GM12878 (cell line): ENCODE results near the gene TNFRSF8. TPM values are rescaled to one million over a fixed set of nuclear protein-coding genes. Genes with fewer than 3 reads are reported as not detected.

Experiments
- ATF2 ChIP-seq: IDR thresholded peaks from 2 replicates; pipeline ENCODE4 v1.6.1; 2012; ENCODE audit warnings: low read length, inconsistent platforms
- CHD1 ChIP-seq: IDR thresholded peaks from 2 replicates; pipeline ENCODE4 v1.6.1; 2012; ENCODE audit warnings: low read depth, low read length, improper control_type of control experiment
- CHD4 ChIP-seq: fragments of 200-600 bp; sonication (generic); IDR thresholded peaks from 2 replicates; pipeline ENCODE4 v1.6.1; 2016; ENCODE audit warnings: mild to moderate bottlenecking
- E4F1 ChIP-seq: fragments of 450-650 bp; IDR thresholded peaks from 2 replicates; pipeline ENCODE4 v1.6.1; 2018; ENCODE audit warnings: borderline replicate concordance, mild to moderate bottlenecking; ENCODE audit not compliant: partially characterized antibody
- EED ChIP-seq: sonication (generic); IDR thresholded peaks from 2 replicates; pipeline ENCODE4 v1.6.1; 2016; ENCODE audit warnings: antibody characterized with exemption, low read depth
- POLR2A ChIP-seq: IDR thresholded peaks from 2 replicates; pipeline ENCODE4 v1.6.1; 2011; ENCODE audit warnings: low read depth, mild to moderate bottlenecking, low read length
- SMARCA5 ChIP-seq: fragments of 450-650 bp; IDR thresholded peaks from 2 replicates; pipeline ENCODE4 v1.6.1; 2017; ENCODE audit warnings: mild to moderate bottlenecking
- TAF1 ChIP-seq: IDR thresholded peaks from 2 replicates; pipeline ENCODE4 v1.6.1; 2011; ENCODE audit warnings: mild to moderate bottlenecking, low read depth, low read length, borderline replicate concordance
- ZBED1 ChIP-seq: IDR thresholded peaks from 2 replicates; pipeline ENCODE4 v1.6.1; 2016; ENCODE audit warnings: borderline replicate concordance
- ZBTB4 ChIP-seq: fragments of 450-650 bp; formaldehyde crosslinking; IDR thresholded peaks from 2 replicates; pipeline ENCODE4 v1.4.0; 2022; ENCODE audit warnings: mild to moderate bottlenecking, moderate library complexity
- ZNF24 ChIP-seq: fragments of 450-650 bp; IDR thresholded peaks from 2 replicates; pipeline ENCODE4 v1.6.1; 2017; ENCODE audit warnings: antibody characterized with exemption, mild to moderate bottlenecking
- ZNF384 ChIP-seq: IDR thresholded peaks from 2 replicates; pipeline ENCODE4 v1.6.1; 2012; ENCODE audit warnings: low read depth, mild to moderate bottlenecking, low read length, improper control_type of control experiment, borderline replicate concordance
- polyA plus RNA-seq, 11 experiments: library from polyadenylated mRNA; depleted of rRNA in 4 of 11; unstranded in 6 of 11; stranded (reverse) in 5 of 11; fragments of >200 nt; fragmentation: Nextera tagmentation in 4 of 11; fragmentation: Illumina TruSeq in 1 of 11; extraction: Ambion mirVana in 4 of 11; extraction: Trizol in 1 of 11; gene quantifications; 1 replicate in 1 of 11; 2 replicates in 10 of 11; pipeline versions ENCODE4 v1.2.1 to v1.2.3, GENCODE V29; 2011 to 2016; ENCODE audit warnings: inconsistent platforms in 2 of 11, missing spikeins in 2 of 11, low read depth in 1 of 11
- total RNA-seq, 4 experiments: library from RNA; depleted of rRNA in 3 of 4; stranded (reverse); fragments of >200 nt in 3 of 4; fragmentation: Illumina TruSeq in 1 of 4; extraction: Trizol in 1 of 4; gene quantifications; 2 replicates each; pipeline versions ENCODE4 v1.2.1 to v1.2.3, GENCODE V29; 2013 to 2021
- TF ChIP-seq, protein P1 (sequence below): fragments of 450-650 bp; IDR thresholded peaks from 2 replicates; pipeline ENCODE4 v1.6.1; 2017; ENCODE audit warnings: low read depth, mild to moderate bottlenecking, moderate library complexity
- TF ChIP-seq, protein P2 (sequence below): fragments of 450-650 bp; IDR thresholded peaks from 2 replicates; pipeline ENCODE4 v1.6.1; 2017; ENCODE audit warnings: mild to moderate bottlenecking

TNFRSF8 gene
- total and polyA plus RNA-seq, 10 of the 15 experiments (the other 5 are each of a cell fraction or from before 2014, with no cell fraction given), result 9.8 to 114 (median 58.8) TPM

- TF ChIP-seq SMARCA5 (no peak), EED (0 out of 2 replicates have a peak, but pooled peaks have one; percentile 45), POLR2A (peak; percentile 32; the same call in 1 of the 2 replicates), CHD4 (no peak), ZNF384 (no peak), CHD1 (no peak), ZBTB4 (CRISPR knock-in tag) (no peak), ZNF24 (no peak), ZBED1 (no peak), TAF1 (no peak), ATF2 (no peak), E4F1 (no peak)
- TF ChIP-seq, protein P1, sequence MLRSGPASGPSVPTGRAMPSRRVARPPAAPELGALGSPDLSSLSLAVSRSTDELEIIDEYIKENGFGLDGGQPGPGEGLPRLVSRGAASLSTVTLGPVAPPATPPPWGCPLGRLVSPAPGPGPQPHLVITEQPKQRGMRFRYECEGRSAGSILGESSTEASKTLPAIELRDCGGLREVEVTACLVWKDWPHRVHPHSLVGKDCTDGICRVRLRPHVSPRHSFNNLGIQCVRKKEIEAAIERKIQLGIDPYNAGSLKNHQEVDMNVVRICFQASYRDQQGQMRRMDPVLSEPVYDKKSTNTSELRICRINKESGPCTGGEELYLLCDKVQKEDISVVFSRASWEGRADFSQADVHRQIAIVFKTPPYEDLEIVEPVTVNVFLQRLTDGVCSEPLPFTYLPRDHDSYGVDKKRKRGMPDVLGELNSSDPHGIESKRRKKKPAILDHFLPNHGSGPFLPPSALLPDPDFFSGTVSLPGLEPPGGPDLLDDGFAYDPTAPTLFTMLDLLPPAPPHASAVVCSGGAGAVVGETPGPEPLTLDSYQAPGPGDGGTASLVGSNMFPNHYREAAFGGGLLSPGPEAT, result no peak
- TF ChIP-seq, protein P2, sequence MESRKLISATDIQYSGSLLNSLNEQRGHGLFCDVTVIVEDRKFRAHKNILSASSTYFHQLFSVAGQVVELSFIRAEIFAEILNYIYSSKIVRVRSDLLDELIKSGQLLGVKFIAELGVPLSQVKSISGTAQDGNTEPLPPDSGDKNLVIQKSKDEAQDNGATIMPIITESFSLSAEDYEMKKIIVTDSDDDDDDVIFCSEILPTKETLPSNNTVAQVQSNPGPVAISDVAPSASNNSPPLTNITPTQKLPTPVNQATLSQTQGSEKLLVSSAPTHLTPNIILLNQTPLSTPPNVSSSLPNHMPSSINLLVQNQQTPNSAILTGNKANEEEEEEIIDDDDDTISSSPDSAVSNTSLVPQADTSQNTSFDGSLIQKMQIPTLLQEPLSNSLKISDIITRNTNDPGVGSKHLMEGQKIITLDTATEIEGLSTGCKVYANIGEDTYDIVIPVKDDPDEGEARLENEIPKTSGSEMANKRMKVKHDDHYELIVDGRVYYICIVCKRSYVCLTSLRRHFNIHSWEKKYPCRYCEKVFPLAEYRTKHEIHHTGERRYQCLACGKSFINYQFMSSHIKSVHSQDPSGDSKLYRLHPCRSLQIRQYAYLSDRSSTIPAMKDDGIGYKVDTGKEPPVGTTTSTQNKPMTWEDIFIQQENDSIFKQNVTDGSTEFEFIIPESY, result no peak
These were observed 116.0 kb downstream of the TNFRSF8 start (continued) for GRCh38 chr1:12179111-12179519.
